T-cell (primary cell): ENCODE data around the gene THADA. TPM values are rescaled to one million over a fixed set of nuclear protein-coding genes. Genes with fewer than 3 reads are reported as not detected.

Source experiments
- ATAC-seq, 4 experiments: fragments of 200-7000 bp in 3 of 4; fragments of 150-1000 bp in 1 of 4; cut with Tn5 transposase; replicated peaks in 1 of 4; 1 replicate in 3 of 4; 2 replicates in 1 of 4; pipeline ENCODE4 v1.10.0; 2021; ENCODE audit warnings: moderate library complexity in 3 of 4, mild to moderate bottlenecking in 2 of 4, moderate number of reproducible peaks in 1 of 4
- CTCF ChIA-PET, 2 donors: fragments of 300-600 bp; sonication (Branson Sonifier 250); formaldehyde crosslinking; loops; one replicate each; lab custom pipeline; 2022; ENCODE audit warnings: antibody characterized with exemption in 2 of 2; lab: Charles Lee
- POLR2A ChIA-PET, 2 donors: fragments of 300-600 bp; sonication (Branson Sonifier 250); formaldehyde crosslinking; loops; one replicate each; lab custom pipeline; 2022; ENCODE audit warnings: antibody characterized with exemption in 2 of 2; lab: Charles Lee
- DNase-seq, 35 experiments: peaks; one replicate each; pipeline versions ENCODE4 v3.0.0 to v3.0.0-alpha.2; 2013 to 2023
- H3K27ac ChIP-seq: one replicate; pipeline ENCODE4 v1.5.1; 2013; ENCODE audit warnings: low read length
- H3K27me3 ChIP-seq, 2 experiments: replicated peaks in 1 of 2; 1 replicate in 1 of 2; 2 replicates in 1 of 2; pipeline versions ENCODE4 v1.6.1 to v1.7.0; 2013; ENCODE audit warnings: low read length in 1 of 2, mixed read lengths in 1 of 2; ENCODE audit not compliant: control insufficient read depth in 2 of 2, insufficient read depth in 2 of 2; ENCODE audit errors: extremely low read depth in 1 of 2
- H3K36me3 ChIP-seq, 2 donors: 1 replicate in 1 of 2; 2 replicates in 1 of 2; pipeline versions ENCODE4 v1.6.1 to v1.7.0; 2013; ENCODE audit warnings: low read length in 1 of 2; ENCODE audit not compliant: control insufficient read depth in 2 of 2, insufficient read depth in 1 of 2; ENCODE audit errors: extremely low read depth in 1 of 2
- H3K4me1 ChIP-seq, 2 experiments: 1 replicate in 1 of 2; 2 replicates in 1 of 2; pipeline versions ENCODE4 v1.6.1 to v1.7.0; 2013; ENCODE audit warnings: low read length in 2 of 2, mixed read lengths in 1 of 2; ENCODE audit not compliant: insufficient read depth in 2 of 2, control insufficient read depth in 1 of 2; ENCODE audit errors: extremely low read depth in 1 of 2
- H3K4me3 ChIP-seq, 2 donors: 1 replicate in 1 of 2; 2 replicates in 1 of 2; pipeline versions ENCODE4 v1.5.1 to v1.7.0; 2013; ENCODE audit warnings: mild to moderate bottlenecking in 2 of 2, low read length in 1 of 2, moderate library complexity in 1 of 2; ENCODE audit not compliant: control insufficient read depth in 1 of 2; ENCODE audit errors: extremely low read depth in 1 of 2
- H3K9me3 ChIP-seq: 2 replicates; pipeline ENCODE4 v1.7.0; 2013
- H3K27ac Mint-ChIP-seq, 2 donors: one replicate each; pipeline ENCODE4 v1.8.0; 2020 to 2021; ENCODE audit warnings: mild to moderate bottlenecking in 2 of 2, mixed read lengths in 2 of 2
- H3K27me3 Mint-ChIP-seq, 2 donors: one replicate each; pipeline ENCODE4 v1.8.0; 2021 to 2022; ENCODE audit warnings: mixed read lengths in 2 of 2
- H3K36me3 Mint-ChIP-seq: one replicate; pipeline ENCODE4 v1.8.0; 2021; ENCODE audit warnings: mixed read lengths
- H3K4me1 Mint-ChIP-seq, 3 donors: one replicate each; pipeline ENCODE4 v1.8.0; 2020 to 2022; ENCODE audit warnings: mixed read lengths in 3 of 3, mild to moderate bottlenecking in 1 of 3
- H3K4me3 Mint-ChIP-seq, 3 donors: one replicate each; pipeline ENCODE4 v1.8.0; 2020 to 2022; ENCODE audit warnings: mild to moderate bottlenecking in 3 of 3, mixed read lengths in 3 of 3, moderate library complexity in 3 of 3
- H3K9me3 Mint-ChIP-seq, 3 donors: one replicate each; pipeline ENCODE4 v1.8.0; 2020 to 2022; ENCODE audit warnings: mixed read lengths in 3 of 3
- WGBS: methylation state at CpG from one replicate; pipeline ENCODE4 v1.1.5; 2013; ENCODE audit warnings: missing lambda C conversion rate; ENCODE audit not compliant: insufficient coverage; 5-methylcytosine and 5-hydroxymethylcytosine counted together
- total RNA-seq, 35 experiments: library from RNA in 6 of 35; stranded (reverse) in 6 of 35; fragments of 120-200 nt in 1 of 35; gene quantifications; one replicate each; pipeline versions ENCODE4 v1.2.1 to v1.2.4 and lab custom pipeline; 2013 to 2026

The THADA gene
- total RNA-seq, 5 donors from 2014 or later (not counting 1 experiment from before 2014, with no cell fraction given) = 36.4 to 50.5 (median 40.6) TPM

- H3K4me3 Mint-ChIP-seq = no peak overlapping the region
- no peaks in the 10 kb centered on the region for H3K36me3 Mint-ChIP-seq
- DNase-seq = no peak
- no peak overlapping the region for H3K4me3 ChIP-seq
- no peaks in the 10 kb centered on the region for H3K27me3 Mint-ChIP-seq
- WGBS = 94% methylated on average over 4 of the region's 7 CpGs
- H3K9me3 Mint-ChIP-seq = peaks cover 0 to 3% (median 0%) of the 10 kb centered on the region in 3 donors
- H3K36me3 ChIP-seq = no peaks in the 10 kb centered on the region
- H3K27ac ChIP-seq = no peak overlapping the region
- peak overlapping the region in 1 of 2 donors; percentile 80 for H3K27ac Mint-ChIP-seq
- no peaks in the 10 kb centered on the region for H3K9me3 ChIP-seq
- H3K27me3 ChIP-seq = no peaks in the 10 kb centered on the region
- peaks cover 10 to 62% of the 10 kb centered on the region in 2 experiments for H3K4me1 ChIP-seq
- peaks cover 35 to 63% (median 50%) of the 10 kb centered on the region in 3 donors for H3K4me1 Mint-ChIP-seq
- ChIA-PET CTCF (no interaction called here), POLR2A (no interaction called here)
- no peak for ATAC-seq
Measured at GRCh38 chr2:43201016-43201415, 394.8 kb downstream of the THADA start.

DNA sequence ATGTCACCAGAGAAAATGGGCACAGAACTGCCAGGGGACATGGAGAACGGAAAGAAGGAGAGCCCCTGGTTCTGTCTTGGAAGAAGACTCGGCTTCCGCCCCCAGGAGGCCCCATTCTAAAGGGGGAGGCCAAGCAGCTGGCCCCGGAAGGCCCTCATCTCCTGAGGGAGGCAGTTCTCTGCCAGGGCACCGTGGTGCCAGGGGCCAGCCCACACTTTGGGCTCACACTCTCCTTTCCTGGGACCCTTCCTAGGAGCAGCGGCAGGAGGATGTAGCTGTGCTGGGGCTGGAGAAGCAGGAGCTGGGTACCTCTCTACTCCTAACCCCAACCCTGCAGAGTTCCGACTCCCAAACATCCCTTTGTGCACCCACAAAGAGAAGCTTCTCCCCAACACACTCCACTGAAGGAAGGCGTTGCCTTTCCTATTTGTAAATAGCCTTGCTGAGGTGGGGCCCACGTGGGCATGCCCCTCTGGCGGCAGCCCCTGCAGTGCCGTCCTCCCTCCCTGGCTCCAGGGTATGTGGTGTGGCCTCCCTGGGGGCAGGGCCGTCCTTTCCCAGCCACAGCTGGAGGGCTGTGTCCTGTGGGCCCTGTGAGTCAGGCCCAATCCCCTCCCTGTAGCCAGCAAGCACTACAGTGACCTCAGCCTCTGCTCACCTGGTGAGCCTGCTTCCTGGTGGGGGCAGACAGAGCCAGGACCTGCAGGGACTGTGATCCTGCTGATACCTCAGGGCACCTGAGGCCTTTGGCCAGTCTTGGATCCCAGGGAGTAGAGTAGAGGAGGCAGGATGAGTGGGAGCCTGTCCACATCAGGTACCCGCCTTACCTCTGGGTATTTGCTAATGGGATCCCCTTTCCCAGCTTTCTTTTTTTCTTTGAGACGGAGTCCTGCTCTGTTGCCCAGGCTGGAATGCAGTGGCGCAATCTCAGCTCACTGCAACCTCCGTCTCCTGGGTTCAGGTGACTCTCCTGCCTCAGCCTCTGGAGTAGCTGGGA is 396.0 kb downstream of the THADA start:
- no peaks in the 10 kb centered on the region for H3K36me3 Mint-ChIP-seq
- no peak overlapping the region for H3K27ac Mint-ChIP-seq
- H3K27me3 Mint-ChIP-seq = no peaks in the 10 kb centered on the region
- CTCF ChIA-PET = no interaction called here
- no peaks in the 10 kb centered on the region for H3K36me3 ChIP-seq
- DNase-seq (no peak), ATAC-seq (no peak)
- H3K4me3 Mint-ChIP-seq = no peak overlapping the region
- no peak overlapping the region for H3K27ac ChIP-seq
- whole genome bisulfite sequencing = 94% methylated on average over 12 of the region's 16 CpGs
- POLR2A ChIA-PET = no interaction called here
- no peak overlapping the region for H3K4me3 ChIP-seq
- H3K27me3 ChIP-seq = no peaks in the 10 kb centered on the region
- peaks cover 43 to 60% (median 55%) of the 10 kb centered on the region in 3 donors for H3K4me1 Mint-ChIP-seq
- H3K4me1 ChIP-seq = peaks cover 14 to 75% of the 10 kb centered on the region in 2 experiments
- H3K9me3 ChIP-seq = no peaks in the 10 kb centered on the region
- H3K9me3 Mint-ChIP-seq = peaks cover 0 to 3% (median 0%) of the 10 kb centered on the region in 3 donors

- Mint-ChIP-seq H3K27ac (peak overlapping the region in 1 of 2 donors; percentile 55), H3K36me3 (no peaks in the 10 kb centered on the region), H3K4me3 (no peak overlapping the region), H3K4me1 (peaks cover 58 to 68% (median 66%) of the 10 kb centered on the region in 3 donors), H3K9me3 (peaks cover 0 to 3% (median 0%) of the 10 kb centered on the region in 3 donors), H3K27me3 (no peaks in the 10 kb centered on the region)
- no peak for DNase-seq
- Histone ChIP-seq H3K4me1 (peaks cover 24 to 82% of the 10 kb centered on the region in 2 experiments), H3K27me3 (no peaks in the 10 kb centered on the region), H3K27ac (no peak overlapping the region), H3K9me3 (no peaks in the 10 kb centered on the region), H3K4me3 (no peak overlapping the region), H3K36me3 (no peaks in the 10 kb centered on the region)
- WGBS = 91% methylated on average over 6 of the region's 6 CpGs
- CTCF ChIA-PET = no interaction called here
- POLR2A ChIA-PET = interaction anchor here in 1 of 2 donors (0.6 kb wide), 1 partner anchor 20 kb away, joined by 4 read pairs; no protein-coding TSS in a partner anchor
- no peak for ATAC-seq
Measured at GRCh38 chr2:43198263-43198662, 397.6 kb downstream of the THADA start.

GRCh38 chr2:43197588-43197896 is 398.3 kb downstream of the THADA start:
- WGBS = 88% methylated on average over 4 of the region's 5 CpGs
- ChIA-PET CTCF (interaction anchor here in 1 of 2 donors (0.5 kb wide), 1 partner anchor 32 kb away, joined by 3 read pairs; no protein-coding TSS in a partner anchor), POLR2A (interaction anchor here in 1 of 2 donors (0.6 kb wide), 1 partner anchor 21 kb away, joined by 4 read pairs; no protein-coding TSS in a partner anchor)
- no peak for DNase-seq
- no peaks in the 10 kb centered on the region for H3K27me3 ChIP-seq
- Mint-ChIP-seq H3K4me1 (peaks cover 63 to 73% (median 67%) of the 10 kb centered on the region in 3 donors), H3K4me3 (peak overlapping the region in 1 of 3 donors; percentile 83), H3K9me3 (peaks cover 0 to 3% (median 0%) of the 10 kb centered on the region in 3 donors), H3K36me3 (no peaks in the 10 kb centered on the region), H3K27ac (peak overlapping the region; percentile 94 to 95), H3K27me3 (no peaks in the 10 kb centered on the region)
- H3K36me3 ChIP-seq = no peaks in the 10 kb centered on the region
- ATAC-seq = no peak
- H3K9me3 ChIP-seq = no peaks in the 10 kb centered on the region
- peak overlapping the region; percentile 42 for H3K27ac ChIP-seq
- peaks cover 32 to 89% of the 10 kb centered on the region in 2 experiments for H3K4me1 ChIP-seq
- H3K4me3 ChIP-seq = no peak overlapping the region

- 45% methylated on average over 8 of the region's 12 CpGs for WGBS
- peaks cover 32 to 94% of the 10 kb centered on the region in 2 experiments for H3K4me1 ChIP-seq
- no peaks in the 10 kb centered on the region for H3K36me3 Mint-ChIP-seq
- no peaks in the 10 kb centered on the region for H3K27me3 Mint-ChIP-seq
- ATAC-seq (no peak), DNase-seq (no peak)
- H3K9me3 Mint-ChIP-seq = peaks cover 0 to 3% (median 0%) of the 10 kb centered on the region in 3 donors
- ChIA-PET POLR2A (interaction anchor here in 1 of 2 donors (0.7 kb wide), 1 partner anchor 21 kb away, joined by 3 read pairs; no protein-coding TSS in a partner anchor), CTCF (interaction anchor here (0.5 kb wide), 2 partner anchors 17 to 32 kb away, joined by 3 read pairs; no protein-coding TSS in a partner anchor)
- peaks cover 65 to 74% (median 68%) of the 10 kb centered on the region in 3 donors for H3K4me1 Mint-ChIP-seq
- peak overlapping the region; percentile 94 to 95 for H3K27ac Mint-ChIP-seq
- no peaks in the 10 kb centered on the region for H3K27me3 ChIP-seq
- no peaks in the 10 kb centered on the region for H3K36me3 ChIP-seq
- no peaks in the 10 kb centered on the region for H3K9me3 ChIP-seq
- H3K4me3 Mint-ChIP-seq = peak overlapping the region in 2 of 3 donors; percentile 25 to 83
- peak overlapping the region; percentile 42 for H3K27ac ChIP-seq
- H3K4me3 ChIP-seq = no peak overlapping the region
Measured at GRCh38 chr2:43196768-43197587, 398.9 kb downstream of the THADA start.
